A549 (cell line): ENCODE data around the gene ERV3-1. TPM values are rescaled to one million over a fixed set of nuclear protein-coding genes. Genes with fewer than 3 reads are reported as not detected.

ENCODE experiments used
- ATAC-seq, 2 experiments: fragments of 200-7000 bp in 1 of 2; fragments of >200 bp in 1 of 2; cut with Nextera tagmentation in 1 of 2; cut with Tn5 transposase in 1 of 2; 3 replicates each; pipeline versions ENCODE4 v1.8.0 to v1.9.1; 2018 to 2020; ENCODE audit warnings: mild to moderate bottlenecking in 1 of 2, moderate library complexity in 1 of 2
- CTCF ChIA-PET: fragments of 300-600 bp; sonication (Branson Sonifier 250); formaldehyde crosslinking; extraction: SDS; loops from one replicate; lab custom pipeline; 2021; ENCODE audit warnings: antibody characterized with exemption, inconsistent platforms; lab: Yijun Ruan, JAX
- POLR2A ChIA-PET: fragments of 350-600 bp; formaldehyde crosslinking; extraction: SDS; loops from one replicate; lab custom pipeline; 2021; ENCODE audit warnings: antibody characterized with exemption, inconsistent platforms; lab: Yijun Ruan, JAX
- DNase-seq, 2 experiments: peaks; one replicate each; pipeline versions ENCODE4 v3.0.0 to v3.0.0-alpha.2; 2011 to 2016; ENCODE audit warnings: low read depth in 1 of 2, low spot score in 1 of 2
- FAIRE-seq: peaks from 2 replicates; lab custom pipeline; 2011; peaks lifted over from hg19 to GRCh38; lab: Jason Lieb, UNC
- H3K27ac ChIP-seq, 2 experiments: fragments of >200 bp; sonication (Bioruptor Twin); formaldehyde crosslinking; 3 replicates each; pipeline ENCODE4 v1.5.1; 2016 to 2017
- H3K4me1 ChIP-seq: fragments of >200 bp; sonication (Bioruptor Twin); formaldehyde crosslinking; 3 replicates; pipeline ENCODE4 v1.6.1; 2016
- H3K4me2 ChIP-seq: fragments of >200 bp; sonication (Bioruptor Twin); formaldehyde crosslinking; 3 replicates; pipeline ENCODE4 v1.6.1; 2016
- H3K4me3 ChIP-seq: fragments of >200 bp; sonication (Bioruptor Twin); formaldehyde crosslinking; 3 replicates; pipeline ENCODE4 v1.5.1; 2016
- H3K9me3 ChIP-seq: fragments of >200 bp; sonication (Bioruptor Twin); formaldehyde crosslinking; 3 replicates; pipeline ENCODE4 v1.6.1; 2016
- CBX2 ChIP-seq: fragments of 200-600 bp; sonication (generic); IDR thresholded peaks from 2 replicates; pipeline ENCODE4 v1.6.1; 2016; ENCODE audit warnings: low read depth, mild to moderate bottlenecking, borderline replicate concordance
- EHF ChIP-seq: fragments of 250-450 bp; sonication (Bioruptor Pico); IDR thresholded peaks from 2 replicates; pipeline ENCODE4 v1.5.0; 2020; ENCODE audit warnings: mild to moderate bottlenecking
- EP300 ChIP-seq, 2 experiments: fragments of >200 bp; sonication (Bioruptor Twin); formaldehyde crosslinking; IDR thresholded peaks; 2 replicates in 1 of 2; 3 replicates in 1 of 2; pipeline ENCODE4 v1.6.1; 2016 to 2017
- FOSB ChIP-seq: fragments of 250-450 bp; sonication (Bioruptor Pico); IDR thresholded peaks from 2 replicates; pipeline ENCODE4 v1.5.0; 2020; ENCODE audit warnings: mild to moderate bottlenecking, moderate library complexity
- FOSL2 ChIP-seq, 2 experiments: fragments of 450-650 bp in 1 of 2; fragments of >200 bp in 1 of 2; sonication (Bioruptor Twin) in 1 of 2; formaldehyde crosslinking; IDR thresholded peaks; 2 replicates each; pipeline versions ENCODE4 v1.5.0 to v1.6.1; 2016 to 2020; ENCODE audit warnings: mild to moderate bottlenecking in 1 of 2, moderate library complexity in 1 of 2
- HEYL ChIP-seq: fragments of 250-450 bp; sonication (Bioruptor Pico); IDR thresholded peaks from 2 replicates; pipeline ENCODE4 v1.8.0; 2021; ENCODE audit warnings: mild to moderate bottlenecking, moderate library complexity
- JUN ChIP-seq, 2 experiments: fragments of >200 bp; sonication (Bioruptor Twin); formaldehyde crosslinking; IDR thresholded peaks; 2 replicates in 1 of 2; 3 replicates in 1 of 2; pipeline ENCODE4 v1.6.1; 2016 to 2017
- POLR2A ChIP-seq: IDR thresholded peaks from 2 replicates; pipeline ENCODE4 v1.6.1; 2012; ENCODE audit warnings: mild to moderate bottlenecking, low read length
- RAD21 ChIP-seq, 2 experiments: fragments of >200 bp in 1 of 2; sonication (Bioruptor Twin) in 1 of 2; formaldehyde crosslinking in 1 of 2; IDR thresholded peaks in 1 of 2; conservative IDR thresholded peaks in 1 of 2; 2 replicates in 1 of 2; 3 replicates in 1 of 2; pipeline ENCODE4 v1.6.1; 2012 to 2018; ENCODE audit warnings: inconsistent platforms in 1 of 2
- RCOR1 ChIP-seq: fragments of 150-350 bp; IDR thresholded peaks from 2 replicates; pipeline ENCODE4 v1.6.1; 2014; ENCODE audit warnings: antibody characterized with exemption, low read length, low read depth
- ZC3H11A ChIP-seq: fragments of 450-650 bp; IDR thresholded peaks from 2 replicates; pipeline ENCODE4 v1.6.1; 2014; ENCODE audit warnings: antibody characterized with exemption, mild to moderate bottlenecking
- ZSCAN20 ChIP-seq: fragments of 250-450 bp; sonication (Bioruptor Pico); IDR thresholded peaks from 2 replicates; pipeline ENCODE4 v1.8.0; 2022; ENCODE audit warnings: mild to moderate bottlenecking, moderate library complexity
- WGBS: methylation state at CpG from one replicate; pipeline ENCODE4 v1.1.6; 2017; ENCODE audit errors: missing lambda C conversion rate; 5-methylcytosine and 5-hydroxymethylcytosine counted together
- polyA plus RNA-seq, 4 experiments: library from polyadenylated mRNA; depleted of rRNA in 3 of 4; stranded (reverse); fragments of >200 nt; fragmentation: RNase III in 1 of 4; extraction: RNeasy Plus Mini Kit Qiagen cat#74134 plus additional on column Dnase treatment in 1 of 4; gene quantifications; 2 replicates in 3 of 4; 3 replicates in 1 of 4; pipeline ENCODE4 v1.2.3, GENCODE V29; 2011 to 2017
- TF ChIP-seq, protein P1 (sequence below): fragments of 250-450 bp; sonication (Bioruptor Pico); IDR thresholded peaks from 2 replicates; pipeline ENCODE4 v1.5.0; 2021; ENCODE audit warnings: mild to moderate bottlenecking, moderate library complexity, borderline replicate concordance
- TF ChIP-seq, protein P2 (sequence below): fragments of >200 bp; sonication (Bioruptor Twin); formaldehyde crosslinking; IDR thresholded peaks from 2 replicates; pipeline ENCODE4 v1.6.1; 2016
- TF ChIP-seq, protein P3 (sequence below): fragments of 450-650 bp; IDR thresholded peaks from 2 replicates; pipeline ENCODE4 v1.6.1; 2014; ENCODE audit warnings: antibody characterized with exemption
- TF ChIP-seq, protein P4 (sequence below): fragments of >200 bp; sonication (Bioruptor Twin); formaldehyde crosslinking; IDR thresholded peaks from 3 replicates; pipeline ENCODE4 v1.5.1; 2016
- TF ChIP-seq, protein P5 (sequence below): IDR thresholded peaks from 2 replicates; pipeline ENCODE4 v1.6.1; 2012; ENCODE audit warnings: low read depth, borderline replicate concordance

Gene ERV3-1
- polyA plus RNA-seq, 2 of the 4 experiments (the other 2 are of a cell fraction), result 5.0 to 5.8 TPM

DNA sequence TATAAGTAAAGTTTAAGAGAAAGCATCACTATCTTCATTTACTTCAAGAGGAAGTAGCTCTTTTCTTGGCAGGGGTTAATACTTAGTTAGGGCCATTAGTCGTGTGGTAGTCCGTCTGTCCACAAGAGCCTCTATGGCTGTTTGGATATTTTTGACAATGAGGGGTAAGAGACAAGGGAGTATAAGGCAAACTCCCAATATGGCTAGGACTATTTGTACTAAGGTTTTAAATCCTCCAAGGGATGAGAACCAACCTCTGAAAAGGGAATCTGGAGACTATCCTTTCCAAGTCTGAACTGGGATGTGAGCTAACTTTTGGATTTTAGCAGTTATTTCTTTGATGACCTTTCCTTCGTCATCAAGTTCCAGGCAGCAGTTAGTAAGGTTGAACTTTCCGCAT lies 15.6 kb downstream of the ERV3-1 start, which contains the start of gene ZNF117 (continued):
- TF ChIP-seq, protein P1, sequence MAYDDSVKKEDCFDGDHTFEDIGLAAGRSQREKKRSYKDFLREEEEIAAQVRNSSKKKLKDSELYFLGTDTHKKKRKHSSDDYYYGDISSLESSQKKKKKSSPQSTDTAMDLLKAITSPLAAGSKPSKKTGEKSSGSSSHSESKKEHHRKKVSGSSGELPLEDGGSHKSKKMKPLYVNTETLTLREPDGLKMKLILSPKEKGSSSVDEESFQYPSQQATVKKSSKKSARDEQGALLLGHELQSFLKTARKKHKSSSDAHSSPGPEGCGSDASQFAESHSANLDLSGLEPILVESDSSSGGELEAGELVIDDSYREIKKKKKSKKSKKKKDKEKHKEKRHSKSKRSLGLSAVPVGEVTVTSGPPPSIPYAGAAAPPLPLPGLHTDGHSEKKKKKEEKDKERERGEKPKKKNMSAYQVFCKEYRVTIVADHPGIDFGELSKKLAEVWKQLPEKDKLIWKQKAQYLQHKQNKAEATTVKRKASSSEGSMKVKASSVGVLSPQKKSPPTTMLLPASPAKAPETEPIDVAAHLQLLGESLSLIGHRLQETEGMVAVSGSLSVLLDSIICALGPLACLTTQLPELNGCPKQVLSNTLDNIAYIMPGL (CRISPR knock-in tag), result no peak
- TF ChIP-seq, protein P2, sequence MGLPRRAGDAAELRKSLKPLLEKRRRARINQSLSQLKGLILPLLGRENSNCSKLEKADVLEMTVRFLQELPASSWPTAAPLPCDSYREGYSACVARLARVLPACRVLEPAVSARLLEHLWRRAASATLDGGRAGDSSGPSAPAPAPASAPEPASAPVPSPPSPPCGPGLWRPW, result no peak

DNA sequence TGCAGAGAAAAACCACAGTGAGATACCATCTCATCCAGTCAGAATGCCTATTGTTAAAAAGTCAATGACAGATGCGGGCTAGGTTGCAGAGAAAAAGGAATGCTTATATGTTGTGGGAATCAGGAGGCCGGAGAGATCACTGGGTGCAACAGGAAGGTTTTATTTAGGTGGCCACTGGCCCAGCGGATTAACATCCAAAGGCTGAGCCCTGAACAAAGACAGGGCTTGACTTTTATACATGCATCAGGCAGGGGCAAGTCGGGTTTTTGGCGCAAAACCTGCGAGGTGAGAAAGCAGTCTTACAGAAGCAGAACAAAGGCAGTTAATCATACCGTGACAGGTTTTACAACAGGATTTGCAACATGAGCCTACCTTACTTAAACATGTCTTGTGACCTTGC lies 16.3 kb downstream of the ERV3-1 start:
- TF ChIP-seq HEYL (CRISPR knock-in tag) (no peak), POLR2A (no peak), CBX2 (no peak), RCOR1 (no peak), ZC3H11A (no peak), JUN (IDR thresholded peaks at IDR 0.05) (no peak), ZSCAN20 (CRISPR knock-in tag) (no peak), FOSB (no peak), RAD21 (conservative IDR thresholded peaks at IDR 0.05 in 1 of 2, IDR thresholded peaks at IDR 0.05 in 1 of 2) (no peak), EP300 (IDR thresholded peaks at IDR 0.05) (no peak), FOSL2 (IDR thresholded peaks at IDR 0.05) (no peak), FOSL2 (CRISPR knock-in tag; IDR thresholded peaks at IDR 0.05) (no peak), EHF (CRISPR knock-in tag) (no peak)
- TF ChIP-seq, protein P3, sequence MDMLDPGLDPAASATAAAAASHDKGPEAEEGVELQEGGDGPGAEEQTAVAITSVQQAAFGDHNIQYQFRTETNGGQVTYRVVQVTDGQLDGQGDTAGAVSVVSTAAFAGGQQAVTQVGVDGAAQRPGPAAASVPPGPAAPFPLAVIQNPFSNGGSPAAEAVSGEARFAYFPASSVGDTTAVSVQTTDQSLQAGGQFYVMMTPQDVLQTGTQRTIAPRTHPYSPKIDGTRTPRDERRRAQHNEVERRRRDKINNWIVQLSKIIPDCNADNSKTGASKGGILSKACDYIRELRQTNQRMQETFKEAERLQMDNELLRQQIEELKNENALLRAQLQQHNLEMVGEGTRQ, result no peak
- TF ChIP-seq, protein P4, sequence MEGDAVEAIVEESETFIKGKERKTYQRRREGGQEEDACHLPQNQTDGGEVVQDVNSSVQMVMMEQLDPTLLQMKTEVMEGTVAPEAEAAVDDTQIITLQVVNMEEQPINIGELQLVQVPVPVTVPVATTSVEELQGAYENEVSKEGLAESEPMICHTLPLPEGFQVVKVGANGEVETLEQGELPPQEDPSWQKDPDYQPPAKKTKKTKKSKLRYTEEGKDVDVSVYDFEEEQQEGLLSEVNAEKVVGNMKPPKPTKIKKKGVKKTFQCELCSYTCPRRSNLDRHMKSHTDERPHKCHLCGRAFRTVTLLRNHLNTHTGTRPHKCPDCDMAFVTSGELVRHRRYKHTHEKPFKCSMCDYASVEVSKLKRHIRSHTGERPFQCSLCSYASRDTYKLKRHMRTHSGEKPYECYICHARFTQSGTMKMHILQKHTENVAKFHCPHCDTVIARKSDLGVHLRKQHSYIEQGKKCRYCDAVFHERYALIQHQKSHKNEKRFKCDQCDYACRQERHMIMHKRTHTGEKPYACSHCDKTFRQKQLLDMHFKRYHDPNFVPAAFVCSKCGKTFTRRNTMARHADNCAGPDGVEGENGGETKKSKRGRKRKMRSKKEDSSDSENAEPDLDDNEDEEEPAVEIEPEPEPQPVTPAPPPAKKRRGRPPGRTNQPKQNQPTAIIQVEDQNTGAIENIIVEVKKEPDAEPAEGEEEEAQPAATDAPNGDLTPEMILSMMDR, result no peak
- TF ChIP-seq, protein P1 (CRISPR knock-in tag), result no peak
- TF ChIP-seq, protein P5, sequence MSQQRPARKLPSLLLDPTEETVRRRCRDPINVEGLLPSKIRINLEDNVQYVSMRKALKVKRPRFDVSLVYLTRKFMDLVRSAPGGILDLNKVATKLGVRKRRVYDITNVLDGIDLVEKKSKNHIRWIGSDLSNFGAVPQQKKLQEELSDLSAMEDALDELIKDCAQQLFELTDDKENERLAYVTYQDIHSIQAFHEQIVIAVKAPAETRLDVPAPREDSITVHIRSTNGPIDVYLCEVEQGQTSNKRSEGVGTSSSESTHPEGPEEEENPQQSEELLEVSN, result no peak
- ATAC-seq, result no peak
- FAIRE-seq, result no peak
- 36% methylated on average over 7 of the region's 7 CpGs for WGBS
- ChIA-PET CTCF (no interaction called here), POLR2A (no interaction called here)
- no peak for DNase-seq
- H3K27ac ChIP-seq, result no peak overlapping the region
- no peak overlapping the region for H3K4me3 ChIP-seq
- H3K4me1 ChIP-seq, result no peaks in the 10 kb centered on the region
- no peak overlapping the region for H3K4me2 ChIP-seq
- H3K9me3 ChIP-seq, result peaks cover 60% of the 10 kb centered on the region
